ENCODE measurements around the gene FAM217B. TPM values are rescaled to one million over a fixed set of nuclear protein-coding genes. Genes with fewer than 3 reads are reported as not detected.

Gene FAM217B
- total and polyA plus RNA-seq, 4 donors: 0.88 to 5.0 (median 1.7) TPM

GRCh38 chr20:59996108-59996507, 55.9 kb downstream of the FAM217B start:
- H3K9me3 ChIP-seq (ENCODE audit: control insufficient read depth in 4 of 4, low read length in 3 of 4): no peaks in the 10 kb centered on the region
- H3K4me1 ChIP-seq (ENCODE audit: control insufficient read depth in 4 of 4, insufficient read depth in 4 of 4, low read length in 3 of 4): no peaks in the 10 kb centered on the region
- no peak overlapping the region for H3K27ac ChIP-seq (ENCODE audit: low read depth in 1 of 2, low read length in 2 of 2)
- peaks cover 0 to 1% (median 0%) of the 10 kb centered on the region in 4 donors for H3K36me3 ChIP-seq (ENCODE audit: control insufficient read depth in 4 of 4, insufficient read depth in 3 of 4, low read depth in 1 of 4, low read length in 3 of 4)
- DNase-seq (ENCODE audit: low spot score): no peak
- H3K9ac ChIP-seq (ENCODE audit: low read depth in 1 of 2, low read length in 2 of 2): no peak overlapping the region
- no peak for TF ChIP-seq MAX (IDR thresholded peaks at IDR 0.05)
- no peak for TF ChIP-seq ATF3 (IDR thresholded peaks at IDR 0.05)
- no peak for TF ChIP-seq FOXA1 (IDR thresholded peaks at IDR 0.05)
- no peak for TF ChIP-seq TAF1 (conservative IDR thresholded peaks at IDR 0.05)
- no peak for TF ChIP-seq RXRA (IDR thresholded peaks at IDR 0.05)
- TF ChIP-seq FOXA2 (IDR thresholded peaks at IDR 0.05): no peak
- TF ChIP-seq YY1 (IDR thresholded peaks at IDR 0.05): no peak
- no peak overlapping the region for H3K4me3 ChIP-seq (ENCODE audit: low read depth in 1 of 3, low read length in 3 of 3)
- 94% methylated on average over 1 of the region's 1 CpG for WGBS
- H3K27me3 ChIP-seq (ENCODE audit: control insufficient read depth in 4 of 4, insufficient read depth in 4 of 4, low read length in 3 of 4): no peaks in the 10 kb centered on the region

- Histone ChIP-seq H3K9ac (ENCODE audit: low read depth in 1 of 2, low read length in 2 of 2) (no peak overlapping the region), H3K36me3 (ENCODE audit: control insufficient read depth in 4 of 4, insufficient read depth in 3 of 4, low read depth in 1 of 4, low read length in 3 of 4) (peaks cover 0 to 1% (median 0%) of the 10 kb centered on the region in 4 donors), H3K4me3 (ENCODE audit: low read depth in 1 of 3, low read length in 3 of 3) (no peak overlapping the region), H3K4me1 (ENCODE audit: control insufficient read depth in 4 of 4, insufficient read depth in 4 of 4, low read length in 3 of 4) (no peaks in the 10 kb centered on the region), H3K9me3 (ENCODE audit: control insufficient read depth in 4 of 4, low read length in 3 of 4) (no peaks in the 10 kb centered on the region), H3K27me3 (ENCODE audit: control insufficient read depth in 4 of 4, insufficient read depth in 4 of 4, low read length in 3 of 4) (no peaks in the 10 kb centered on the region), H3K27ac (ENCODE audit: low read depth in 1 of 2, low read length in 2 of 2) (no peak overlapping the region)
- no peak for TF ChIP-seq ATF3 (IDR thresholded peaks at IDR 0.05)
- no peak for TF ChIP-seq FOXA2 (IDR thresholded peaks at IDR 0.05)
- no peak for TF ChIP-seq SP1 (IDR thresholded peaks at IDR 0.05)
- TF ChIP-seq TAF1 (conservative IDR thresholded peaks at IDR 0.05): no peak
- TF ChIP-seq, protein P1, sequence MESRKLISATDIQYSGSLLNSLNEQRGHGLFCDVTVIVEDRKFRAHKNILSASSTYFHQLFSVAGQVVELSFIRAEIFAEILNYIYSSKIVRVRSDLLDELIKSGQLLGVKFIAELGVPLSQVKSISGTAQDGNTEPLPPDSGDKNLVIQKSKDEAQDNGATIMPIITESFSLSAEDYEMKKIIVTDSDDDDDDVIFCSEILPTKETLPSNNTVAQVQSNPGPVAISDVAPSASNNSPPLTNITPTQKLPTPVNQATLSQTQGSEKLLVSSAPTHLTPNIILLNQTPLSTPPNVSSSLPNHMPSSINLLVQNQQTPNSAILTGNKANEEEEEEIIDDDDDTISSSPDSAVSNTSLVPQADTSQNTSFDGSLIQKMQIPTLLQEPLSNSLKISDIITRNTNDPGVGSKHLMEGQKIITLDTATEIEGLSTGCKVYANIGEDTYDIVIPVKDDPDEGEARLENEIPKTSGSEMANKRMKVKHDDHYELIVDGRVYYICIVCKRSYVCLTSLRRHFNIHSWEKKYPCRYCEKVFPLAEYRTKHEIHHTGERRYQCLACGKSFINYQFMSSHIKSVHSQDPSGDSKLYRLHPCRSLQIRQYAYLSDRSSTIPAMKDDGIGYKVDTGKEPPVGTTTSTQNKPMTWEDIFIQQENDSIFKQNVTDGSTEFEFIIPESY (IDR thresholded peaks at IDR 0.05): no peak
- TF ChIP-seq FOXA1 (IDR thresholded peaks at IDR 0.05): no peak
- no peak for TF ChIP-seq JUND (IDR thresholded peaks at IDR 0.05)
- TF ChIP-seq YY1 (IDR thresholded peaks at IDR 0.05): no peak
- TF ChIP-seq RXRA (IDR thresholded peaks at IDR 0.05): no peak
- no peak for TF ChIP-seq EGR1 (IDR thresholded peaks at IDR 0.05; ENCODE audit: low read depth in 2 of 2)
- TF ChIP-seq RAD21 (IDR thresholded peaks at IDR 0.05): no peak
- TF ChIP-seq, protein P2, sequence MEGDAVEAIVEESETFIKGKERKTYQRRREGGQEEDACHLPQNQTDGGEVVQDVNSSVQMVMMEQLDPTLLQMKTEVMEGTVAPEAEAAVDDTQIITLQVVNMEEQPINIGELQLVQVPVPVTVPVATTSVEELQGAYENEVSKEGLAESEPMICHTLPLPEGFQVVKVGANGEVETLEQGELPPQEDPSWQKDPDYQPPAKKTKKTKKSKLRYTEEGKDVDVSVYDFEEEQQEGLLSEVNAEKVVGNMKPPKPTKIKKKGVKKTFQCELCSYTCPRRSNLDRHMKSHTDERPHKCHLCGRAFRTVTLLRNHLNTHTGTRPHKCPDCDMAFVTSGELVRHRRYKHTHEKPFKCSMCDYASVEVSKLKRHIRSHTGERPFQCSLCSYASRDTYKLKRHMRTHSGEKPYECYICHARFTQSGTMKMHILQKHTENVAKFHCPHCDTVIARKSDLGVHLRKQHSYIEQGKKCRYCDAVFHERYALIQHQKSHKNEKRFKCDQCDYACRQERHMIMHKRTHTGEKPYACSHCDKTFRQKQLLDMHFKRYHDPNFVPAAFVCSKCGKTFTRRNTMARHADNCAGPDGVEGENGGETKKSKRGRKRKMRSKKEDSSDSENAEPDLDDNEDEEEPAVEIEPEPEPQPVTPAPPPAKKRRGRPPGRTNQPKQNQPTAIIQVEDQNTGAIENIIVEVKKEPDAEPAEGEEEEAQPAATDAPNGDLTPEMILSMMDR (IDR thresholded peaks at IDR 0.05; ENCODE audit: low read depth, low read length, missing input control): no peak
- no peak for TF ChIP-seq NR2F2 (IDR thresholded peaks at IDR 0.05)
- TF ChIP-seq, protein P3, sequence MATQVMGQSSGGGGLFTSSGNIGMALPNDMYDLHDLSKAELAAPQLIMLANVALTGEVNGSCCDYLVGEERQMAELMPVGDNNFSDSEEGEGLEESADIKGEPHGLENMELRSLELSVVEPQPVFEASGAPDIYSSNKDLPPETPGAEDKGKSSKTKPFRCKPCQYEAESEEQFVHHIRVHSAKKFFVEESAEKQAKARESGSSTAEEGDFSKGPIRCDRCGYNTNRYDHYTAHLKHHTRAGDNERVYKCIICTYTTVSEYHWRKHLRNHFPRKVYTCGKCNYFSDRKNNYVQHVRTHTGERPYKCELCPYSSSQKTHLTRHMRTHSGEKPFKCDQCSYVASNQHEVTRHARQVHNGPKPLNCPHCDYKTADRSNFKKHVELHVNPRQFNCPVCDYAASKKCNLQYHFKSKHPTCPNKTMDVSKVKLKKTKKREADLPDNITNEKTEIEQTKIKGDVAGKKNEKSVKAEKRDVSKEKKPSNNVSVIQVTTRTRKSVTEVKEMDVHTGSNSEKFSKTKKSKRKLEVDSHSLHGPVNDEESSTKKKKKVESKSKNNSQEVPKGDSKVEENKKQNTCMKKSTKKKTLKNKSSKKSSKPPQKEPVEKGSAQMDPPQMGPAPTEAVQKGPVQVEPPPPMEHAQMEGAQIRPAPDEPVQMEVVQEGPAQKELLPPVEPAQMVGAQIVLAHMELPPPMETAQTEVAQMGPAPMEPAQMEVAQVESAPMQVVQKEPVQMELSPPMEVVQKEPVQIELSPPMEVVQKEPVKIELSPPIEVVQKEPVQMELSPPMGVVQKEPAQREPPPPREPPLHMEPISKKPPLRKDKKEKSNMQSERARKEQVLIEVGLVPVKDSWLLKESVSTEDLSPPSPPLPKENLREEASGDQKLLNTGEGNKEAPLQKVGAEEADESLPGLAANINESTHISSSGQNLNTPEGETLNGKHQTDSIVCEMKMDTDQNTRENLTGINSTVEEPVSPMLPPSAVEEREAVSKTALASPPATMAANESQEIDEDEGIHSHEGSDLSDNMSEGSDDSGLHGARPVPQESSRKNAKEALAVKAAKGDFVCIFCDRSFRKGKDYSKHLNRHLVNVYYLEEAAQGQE (IDR thresholded peaks at IDR 0.05): no peak
- TF ChIP-seq HNF4G (IDR thresholded peaks at IDR 0.05): no peak
- TF ChIP-seq GABPA (IDR thresholded peaks at IDR 0.05 in 1 of 2, conservative IDR thresholded peaks at IDR 0.05 in 1 of 2): no peak
- no peak for TF ChIP-seq HNF4A (conservative IDR thresholded peaks at IDR 0.05)
- TF ChIP-seq MAX (IDR thresholded peaks at IDR 0.05): no peak
- no peak for DNase-seq (ENCODE audit: low spot score)
- 97% methylated on average over 2 of the region's 2 CpGs for WGBS
Observed at GRCh38 chr20:59997896-59998295, 57.7 kb downstream of the FAM217B start.

All from liver (tissue), 9 donors.